K562 (cell line): Measurements from ENCODE around the gene TEAD3. TPM values are rescaled to one million over a fixed set of nuclear protein-coding genes. Genes with fewer than 3 reads are reported as not detected.

ENCODE experiments used
- ARID4B ChIP-seq: sonication (generic); formaldehyde crosslinking; IDR thresholded peaks from 2 replicates; pipeline ENCODE4 v1.8.0; 2022; ENCODE audit warnings: mild to moderate bottlenecking, missing genetic modification reagents
- E2F3 ChIP-seq: fragments of 250-450 bp; sonication (Bioruptor Pico); IDR thresholded peaks from 2 replicates; pipeline ENCODE4 v1.4.0; 2020; ENCODE audit warnings: mild to moderate bottlenecking
- JUN ChIP-seq, 2 experiments: sonication (generic) in 1 of 2; formaldehyde crosslinking in 1 of 2; IDR thresholded peaks; 2 replicates each; pipeline versions ENCODE4 v1.6.1 to v1.8.0; 2012 to 2022; ENCODE audit warnings: borderline replicate concordance in 2 of 2, mild to moderate bottlenecking in 2 of 2, improper control_type of control experiment in 1 of 2, low read depth in 1 of 2, low read length in 1 of 2, missing genetic modification reagents in 1 of 2
- LCOR ChIP-seq: sonication (generic); formaldehyde crosslinking; IDR thresholded peaks from 2 replicates; pipeline ENCODE4 v1.8.0; 2022; ENCODE audit warnings: mild to moderate bottlenecking, missing genetic modification reagents
- MAFG ChIP-seq: fragments of 450-650 bp; conservative IDR thresholded peaks from 2 replicates; pipeline ENCODE4 v1.6.1; 2016; ENCODE audit warnings: missing genetic modification characterization, missing compliant biosample characterization
- MLLT1 ChIP-seq, 2 experiments: fragments of 450-650 bp; IDR thresholded peaks; 2 replicates each; pipeline ENCODE4 v1.6.1; 2016
- NBN ChIP-seq: fragments of 450-650 bp; IDR thresholded peaks from 2 replicates; pipeline ENCODE4 v1.6.1; 2016; ENCODE audit warnings: low read depth, mild to moderate bottlenecking
- POLR2AphosphoS2 ChIP-seq: IDR thresholded peaks from 2 replicates; pipeline ENCODE4 v1.6.1; 2012; ENCODE audit warnings: low read length, improper control_type of control experiment
- RBM34 ChIP-seq: fragments of 200-400 bp; formaldehyde crosslinking; IDR thresholded peaks from 2 replicates; pipeline ENCODE4 v1.6.1; 2018; ENCODE audit warnings: low read length, borderline replicate concordance; ENCODE audit not compliant: insufficient read depth
- ZBTB49 ChIP-seq: sonication (generic); formaldehyde crosslinking; IDR thresholded peaks from 2 replicates; pipeline ENCODE4 v1.8.0; 2022; ENCODE audit warnings: missing genetic modification reagents, mild to moderate bottlenecking, borderline replicate concordance
- ZNF609 ChIP-seq: sonication (generic); formaldehyde crosslinking; IDR thresholded peaks from 2 replicates; pipeline ENCODE4 v1.8.1; 2023; ENCODE audit warnings: missing genetic modification reagents, mild to moderate bottlenecking, borderline replicate concordance
- polyA plus RNA-seq, 8 experiments: library from polyadenylated mRNA; depleted of rRNA in 4 of 8; stranded (reverse) in 5 of 8; unstranded in 3 of 8; fragments of >200 nt; fragmentation: Nextera tagmentation in 2 of 8; fragmentation: Illumina TruSeq in 1 of 8; extraction: Ambion mirVana in 2 of 8; extraction: Trizol in 1 of 8; gene quantifications; 2 replicates each; pipeline versions ENCODE4 v1.2.1 to v1.2.3, GENCODE V29; 2011 to 2014; ENCODE audit warnings: inconsistent platforms in 1 of 8, missing spikeins in 1 of 8
- total RNA-seq, 7 experiments: library from RNA; depleted of rRNA in 6 of 7; stranded (reverse); fragments of >200 nt in 6 of 7; fragmentation: Illumina TruSeq in 2 of 7; extraction: Trizol in 2 of 7; gene quantifications; 2 replicates each; pipeline versions ENCODE4 v1.2.1 to v1.2.3, GENCODE V29; 2011 to 2021; ENCODE audit warnings: low replicate concordance in 1 of 7

Gene TEAD3
- total and polyA plus RNA-seq, 9 of the 15 experiments (the other 6 are each of a cell fraction or from before 2014, with no cell fraction given), result 0.63 to 13.2 (median 3.3) TPM

- TF ChIP-seq ZNF609 (CRISPR knock-in tag) (peak; percentile 45; the same call in 1 of the 2 replicates), MLLT1 (IDR thresholded peaks at IDR 0.05) (no peak), POLR2AphosphoS2 (no peak), ARID4B (CRISPR knock-in tag) (peak; percentile 28; the same call in 1 of the 2 replicates), RBM34 (no peak; the same call in 1 of the 2 replicates), MAFG (tag) (no peak), ZBTB49 (CRISPR knock-in tag) (peak; percentile 86; the same call in 1 of the 2 replicates), NBN (no peak), E2F3 (CRISPR knock-in tag) (peak; percentile 35; the same call in 1 of the 2 replicates), JUN (IDR thresholded peaks at IDR 0.05; ENCODE audit: borderline replicate concordance, low read depth, low read length) (no peak), JUN (CRISPR knock-in tag; IDR thresholded peaks at IDR 0.05; ENCODE audit: borderline replicate concordance) (peak; percentile 44; the same call in 1 of the 2 replicates), LCOR (CRISPR knock-in tag) (peak; percentile 96)
These were observed 917 bp upstream of the TEAD3 start (continued) for GRCh38 chr6:35497571-35498421.
